GM19023 (cell line): ENCODE data around the gene RFX1.

ENCODE experiments used
- ATAC-seq: cut with Tn5 transposase; IDR thresholded peaks from one replicate; pipeline ENCODE4 v1.9.1; 2021; ENCODE audit warnings: mild to moderate bottlenecking, moderate library complexity; ENCODE audit not compliant: unreplicated experiment

RFX1 gene

DNA sequence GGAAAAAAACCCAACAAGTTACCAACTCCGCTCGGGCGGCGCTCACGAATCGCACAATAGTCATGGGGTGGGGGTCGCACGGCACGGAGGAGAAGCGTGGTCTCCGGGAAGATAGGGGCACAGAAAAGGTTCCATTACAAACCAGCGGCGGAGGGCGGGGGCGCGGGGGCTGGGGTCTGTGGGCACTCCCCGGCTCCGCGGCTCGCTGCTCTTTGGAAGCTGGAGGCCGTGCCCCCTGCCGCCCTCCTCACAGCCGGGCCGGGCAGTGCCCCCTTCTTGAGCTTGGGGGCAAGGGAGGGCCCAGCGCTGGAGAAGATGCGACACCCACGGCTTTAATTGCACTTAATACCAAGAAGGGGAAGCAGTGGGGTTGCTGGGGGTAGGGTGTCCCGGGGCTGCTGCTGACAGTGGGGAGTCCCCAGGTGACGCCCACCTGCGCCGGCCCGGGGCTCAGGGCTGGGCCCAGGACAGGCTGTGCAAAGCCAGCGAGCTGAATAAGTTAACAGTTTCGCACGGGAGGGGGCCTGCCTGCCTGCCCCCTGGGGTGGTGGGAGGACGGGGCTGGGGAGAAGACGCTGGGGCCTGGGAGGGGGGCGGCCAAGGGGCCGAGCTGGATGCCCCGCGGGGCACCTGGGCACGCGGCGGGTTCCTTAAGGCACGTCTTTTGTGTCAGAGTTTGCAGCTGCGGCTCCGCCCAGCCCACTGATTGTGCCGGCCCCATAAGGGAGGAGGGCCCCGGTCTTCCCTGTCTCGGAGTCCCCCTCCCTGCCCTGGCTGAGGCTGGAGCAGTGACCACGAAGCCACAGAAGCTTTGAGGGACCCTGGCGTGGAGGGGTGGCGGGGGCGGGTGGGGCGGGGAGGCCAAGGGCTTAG lies 44.1 kb downstream of the RFX1 start:
- ATAC-seq: no peak

DNA sequence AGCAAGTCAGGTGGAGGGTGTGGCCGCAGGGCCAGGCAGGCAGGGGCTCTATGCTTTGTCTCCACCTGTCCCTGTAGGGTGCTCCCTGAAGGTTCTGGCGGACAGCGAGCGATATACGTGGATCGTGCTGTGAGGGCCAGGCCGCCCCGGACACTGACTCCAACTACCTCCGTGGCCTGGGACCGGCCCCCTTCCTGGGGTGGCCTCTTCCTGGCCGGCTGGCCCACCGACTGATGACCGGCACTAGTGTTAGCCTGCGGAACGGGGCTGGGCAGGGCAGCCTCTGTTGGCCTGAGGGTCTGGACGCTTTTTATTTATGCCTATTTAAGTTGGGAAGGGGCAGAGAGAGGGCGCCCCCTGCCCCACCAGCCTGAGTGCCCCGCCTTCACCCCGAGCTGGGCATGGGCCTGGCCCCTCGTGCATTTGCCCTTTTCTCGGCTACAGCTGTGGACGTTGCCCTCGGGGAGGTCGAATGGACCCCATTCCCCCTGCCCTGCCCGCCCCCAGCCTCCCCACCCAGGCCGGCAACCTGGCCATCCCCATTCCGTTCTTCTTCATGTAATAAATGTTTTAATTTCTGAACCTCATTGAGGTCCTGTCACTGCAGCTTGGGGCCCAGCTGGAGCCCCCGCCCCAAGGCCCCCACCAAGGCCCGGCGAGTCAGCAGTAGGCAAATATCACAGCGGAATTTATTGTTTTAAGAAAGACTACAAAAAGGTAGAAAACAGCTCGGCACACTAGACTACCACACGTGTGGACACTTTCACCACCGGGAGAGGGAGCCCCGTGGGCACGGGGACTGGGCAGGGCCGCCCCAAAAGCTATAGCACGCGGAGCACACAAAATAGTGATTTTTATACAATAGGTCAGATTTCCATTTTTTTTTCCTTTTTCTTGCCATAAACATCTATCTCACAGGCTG lies 45.0 kb downstream of the RFX1 start:
- no peak for ATAC-seq

DNA sequence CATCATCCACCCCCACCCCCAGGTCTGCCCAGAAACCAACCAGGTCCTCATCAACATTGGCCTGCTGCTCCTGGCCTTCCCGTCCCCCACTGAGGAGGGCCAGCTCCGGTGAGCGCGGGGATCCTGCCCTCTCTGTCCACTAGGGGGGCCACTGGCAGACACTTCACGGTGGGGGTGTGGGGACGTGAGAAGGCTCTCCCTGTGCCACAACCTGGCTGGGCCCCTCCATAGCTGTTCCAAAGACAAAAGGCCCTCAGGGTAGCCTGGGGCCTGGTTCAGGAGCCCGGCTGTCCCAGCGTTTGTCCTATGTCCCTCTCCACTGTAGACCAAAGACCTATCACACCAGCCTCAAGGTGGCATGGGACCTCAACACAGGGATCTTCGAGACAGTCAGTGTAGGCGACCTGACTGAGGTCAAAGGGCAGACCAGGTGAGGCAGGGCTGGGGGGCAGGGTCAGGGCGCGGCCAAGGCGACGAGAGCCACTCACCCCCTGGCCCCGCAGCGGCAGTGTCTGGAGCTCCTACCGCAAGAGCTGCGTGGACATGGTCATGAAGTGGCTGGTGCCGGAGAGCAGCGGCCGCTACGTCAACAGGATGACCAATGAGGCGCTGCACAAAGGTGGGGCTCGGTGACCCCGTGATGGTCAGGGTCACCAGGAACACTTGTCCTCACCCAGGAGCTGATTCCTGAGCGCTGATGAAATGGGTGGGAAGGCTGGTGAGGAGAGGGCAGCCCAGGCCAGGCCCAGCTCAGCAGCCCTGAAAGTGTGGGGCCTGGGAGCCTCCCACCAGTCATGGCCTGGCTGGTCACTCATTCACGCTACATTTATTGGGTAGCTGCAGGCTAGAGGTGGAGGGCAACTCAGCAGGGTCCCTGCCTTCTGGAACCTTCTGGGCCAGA lies 45.9 kb downstream of the RFX1 start:
- no peak for ATAC-seq

DNA sequence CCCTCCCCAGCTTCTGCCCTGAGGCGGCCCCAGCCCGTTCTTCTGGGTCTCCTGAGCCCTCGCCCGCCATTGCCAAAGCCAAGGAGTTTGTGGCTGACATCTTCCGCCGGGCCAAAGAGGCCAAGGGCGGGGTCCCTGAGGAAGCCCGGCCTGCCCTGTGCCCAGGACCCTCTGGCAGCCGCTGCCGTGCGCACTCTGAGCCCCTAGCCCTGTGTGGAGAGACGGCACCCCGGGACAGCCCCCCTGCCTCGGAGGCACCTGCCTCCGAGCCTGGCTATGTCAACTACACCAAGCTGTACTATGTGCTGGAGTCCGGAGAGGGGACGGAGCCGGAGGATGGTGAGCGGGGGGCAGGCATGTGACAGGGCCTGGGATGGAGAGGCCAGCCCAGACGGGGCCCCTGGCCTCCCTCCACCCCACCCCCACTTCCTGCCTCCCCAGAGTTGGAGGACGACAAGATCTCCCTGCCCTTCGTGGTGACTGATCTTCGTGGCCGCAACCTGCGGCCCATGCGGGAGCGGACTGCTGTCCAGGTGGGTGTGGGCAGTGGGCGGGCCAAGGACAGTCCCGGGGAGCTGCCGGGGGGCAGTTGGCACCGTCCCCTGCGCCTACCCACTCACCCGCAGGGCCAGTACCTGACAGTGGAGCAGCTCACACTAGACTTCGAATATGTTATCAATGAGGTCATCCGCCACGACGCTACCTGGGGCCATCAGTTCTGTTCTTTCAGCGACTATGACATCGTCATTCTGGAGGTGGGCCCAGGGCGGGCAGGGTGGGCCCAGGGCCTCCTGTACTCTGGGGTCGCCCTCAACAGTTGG lies 46.8 kb downstream of the RFX1 start:
- no peak for ATAC-seq

DNA sequence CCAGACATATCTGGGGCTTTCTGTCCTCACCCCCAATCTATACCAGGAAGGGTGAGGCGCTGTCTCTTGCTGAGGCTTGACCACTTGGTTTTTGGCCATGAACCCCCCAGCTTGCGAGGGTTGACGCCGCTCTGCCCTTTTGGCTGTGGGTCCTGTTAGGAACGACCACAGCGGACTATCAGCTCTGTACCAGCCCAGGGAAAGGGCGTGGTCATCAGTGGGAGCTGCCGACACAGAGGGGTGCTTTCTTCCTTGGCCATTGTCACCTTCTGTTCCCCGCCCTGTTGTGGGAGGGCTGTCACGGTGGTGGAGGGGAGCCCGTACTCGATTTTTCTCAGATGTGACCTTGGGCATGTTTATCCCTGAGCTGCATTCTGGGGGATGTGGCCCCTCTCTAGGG lies 48.1 kb downstream of the RFX1 start:
- ATAC-seq: no peak

DNA sequence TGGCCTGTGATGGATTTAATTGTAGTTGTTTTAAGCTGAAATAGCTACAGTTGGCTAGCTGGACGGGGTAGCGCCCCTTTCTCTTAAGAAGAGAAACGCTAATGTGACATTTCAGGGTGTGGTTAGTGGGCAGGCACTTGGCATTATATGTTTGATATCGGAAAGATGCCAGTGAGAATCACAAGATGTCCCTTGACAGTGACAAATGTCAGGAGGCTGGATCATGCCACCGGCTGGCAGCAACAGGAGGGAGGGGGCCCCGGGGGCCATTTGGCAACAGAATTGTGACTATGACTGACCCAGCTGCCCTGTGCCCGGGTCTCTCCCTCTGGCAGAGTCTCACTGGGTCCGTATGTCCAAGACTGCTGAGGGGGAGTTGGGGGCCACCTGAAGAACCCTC lies 49.1 kb downstream of the RFX1 start:
- ATAC-seq: no peak

DNA sequence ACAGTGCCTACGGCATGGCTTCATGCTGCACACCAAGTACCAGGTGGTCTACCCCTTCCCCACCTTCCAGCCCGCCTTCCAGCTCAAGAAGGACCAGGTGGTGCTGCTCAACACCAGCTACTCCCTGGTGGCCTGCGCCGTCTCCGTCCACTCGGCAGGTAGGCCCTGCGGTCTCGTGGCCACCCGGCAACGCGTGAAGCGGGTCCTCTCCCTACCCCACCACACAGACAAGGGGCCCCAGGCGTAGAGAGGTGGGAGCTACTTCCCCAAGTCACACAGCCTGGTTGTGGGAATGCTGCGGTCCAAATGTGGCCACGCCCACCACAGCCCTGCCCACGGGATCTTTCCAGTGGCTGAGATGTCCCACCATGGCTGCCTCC lies 49.8 kb downstream of the RFX1 start:
- ATAC-seq: no peak

DNA sequence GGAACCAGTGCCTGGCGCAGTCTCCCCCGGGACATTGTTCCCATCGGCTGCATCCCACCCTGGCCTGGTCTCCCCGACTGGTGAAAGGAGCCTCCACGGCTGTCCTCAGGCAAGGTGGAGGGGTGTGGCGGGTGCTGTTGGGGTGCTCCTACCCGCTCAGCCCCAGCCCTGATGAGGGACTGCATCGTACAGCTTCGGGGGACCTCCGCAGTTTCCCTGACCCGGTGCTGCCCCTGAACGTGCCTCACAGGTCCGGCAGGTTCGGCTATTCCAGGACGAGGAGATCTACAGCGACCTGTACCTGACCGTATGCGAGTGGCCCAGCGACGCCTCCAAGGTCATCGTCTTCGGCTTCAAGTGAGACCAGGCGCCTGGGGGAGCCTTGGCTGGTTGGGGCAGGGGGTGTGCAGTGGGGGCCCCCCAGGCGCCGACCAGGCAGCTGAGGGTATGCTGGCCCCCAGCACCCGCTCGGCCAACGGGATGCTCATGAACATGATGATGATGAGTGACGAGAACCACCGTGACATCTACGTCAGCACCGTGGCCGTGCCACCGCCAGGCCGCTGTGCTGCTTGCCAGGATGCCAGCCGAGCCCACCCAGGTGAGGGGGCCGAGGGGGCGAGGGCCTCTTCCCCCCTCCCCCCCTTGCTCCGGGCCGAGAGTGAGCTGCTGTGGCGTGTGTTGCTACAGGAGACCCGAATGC lies 50.3 kb downstream of the RFX1 start:
- ATAC-seq: no peak

DNA sequence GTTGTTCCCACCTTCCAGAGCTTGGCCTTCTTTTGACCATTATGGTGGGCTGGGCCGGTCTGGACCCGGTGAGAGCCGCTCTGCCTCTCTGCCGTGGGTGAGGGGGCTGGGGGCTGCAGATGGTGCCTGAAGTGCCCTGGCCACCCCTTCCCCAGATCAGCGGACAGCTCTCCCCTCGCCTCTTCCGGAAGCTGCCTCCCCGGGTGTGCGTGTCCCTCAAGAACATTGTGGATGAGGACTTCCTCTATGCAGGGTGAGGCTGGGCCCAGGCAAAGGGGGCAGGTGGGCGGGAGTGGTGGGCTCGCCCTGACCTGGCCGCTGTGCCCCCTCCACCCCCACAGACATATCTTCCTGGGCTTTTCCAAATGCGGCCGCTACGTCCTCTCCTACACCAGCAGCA lies 51.9 kb downstream of the RFX1 start:
- no peak for ATAC-seq

DNA sequence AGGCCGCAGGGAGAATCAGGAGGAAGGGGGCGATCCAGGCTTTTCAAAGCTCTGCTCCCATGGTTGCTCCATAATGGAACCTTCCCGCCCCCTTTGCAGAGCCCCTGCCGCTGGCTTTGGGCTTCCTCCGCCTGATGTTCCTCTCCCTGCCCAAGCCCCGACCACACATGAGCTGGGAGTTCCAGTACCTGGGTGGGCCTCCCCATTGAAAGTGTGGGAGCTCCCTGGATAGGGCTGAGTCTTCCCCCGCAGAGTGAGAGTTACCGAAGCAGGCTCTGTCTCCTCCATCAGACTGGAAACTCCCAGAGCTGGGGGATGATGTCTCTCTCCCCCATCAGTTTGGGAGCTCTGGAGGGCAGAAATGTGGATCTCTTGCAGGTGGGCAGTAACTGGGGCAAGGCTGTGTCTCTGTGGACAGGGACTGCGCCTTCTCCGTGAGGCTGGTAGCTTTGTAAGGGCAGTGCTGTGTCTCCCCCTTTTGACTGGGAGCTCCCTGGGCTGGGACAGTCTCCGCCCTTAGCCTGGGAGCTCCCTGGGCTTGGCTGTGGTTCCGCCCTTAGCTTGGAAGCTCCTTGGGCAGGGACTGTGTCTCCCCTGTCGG lies 53.1 kb downstream of the RFX1 start:
- no peak for ATAC-seq

DNA sequence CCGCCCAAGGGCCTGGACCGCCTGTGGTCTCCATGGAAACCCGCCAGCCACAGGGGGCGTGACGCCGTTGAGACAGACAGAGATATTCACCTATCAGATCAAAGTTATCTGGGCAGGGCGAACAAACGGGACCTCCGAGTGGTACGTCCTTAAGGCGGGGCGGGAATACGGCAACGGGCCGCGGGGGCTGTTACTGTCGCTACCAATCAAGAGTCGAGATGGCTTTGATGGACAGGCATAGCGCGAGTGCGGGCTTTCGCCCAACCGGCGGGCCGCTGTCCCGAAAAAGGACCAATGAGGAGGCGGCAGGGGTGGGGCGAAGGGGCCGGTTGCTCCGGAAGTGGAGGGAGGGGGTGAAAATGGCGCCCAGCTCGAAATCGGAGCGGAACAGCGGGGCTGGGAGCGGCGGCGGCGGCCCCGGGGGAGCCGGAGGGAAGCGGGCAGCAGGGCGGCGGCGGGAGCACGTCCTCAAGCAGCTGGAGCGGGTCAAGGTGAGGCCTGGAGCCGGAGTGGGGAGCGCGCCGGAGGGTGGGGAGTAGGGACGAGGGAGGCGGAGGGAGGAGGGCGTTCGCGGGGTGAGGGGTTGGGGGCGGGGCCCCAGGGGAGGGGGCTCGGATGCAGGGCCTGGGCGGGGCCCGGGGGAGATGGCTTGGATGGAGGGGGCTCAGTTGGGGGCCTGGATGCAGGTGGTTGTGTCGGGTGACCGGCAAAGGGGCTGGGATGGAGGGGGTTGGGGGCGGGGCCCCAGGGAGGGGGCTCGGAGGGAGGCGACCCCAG lies 53.8 kb downstream of the RFX1 start, which contains the start of gene DCAF15:
Gene DCAF15 (plus strand): TSS at position 356 of the 777 bp plus-strand sequence. CDS start 4 bp downstream, at position 360.
- ATAC-seq: peak; percentile 98

DNA sequence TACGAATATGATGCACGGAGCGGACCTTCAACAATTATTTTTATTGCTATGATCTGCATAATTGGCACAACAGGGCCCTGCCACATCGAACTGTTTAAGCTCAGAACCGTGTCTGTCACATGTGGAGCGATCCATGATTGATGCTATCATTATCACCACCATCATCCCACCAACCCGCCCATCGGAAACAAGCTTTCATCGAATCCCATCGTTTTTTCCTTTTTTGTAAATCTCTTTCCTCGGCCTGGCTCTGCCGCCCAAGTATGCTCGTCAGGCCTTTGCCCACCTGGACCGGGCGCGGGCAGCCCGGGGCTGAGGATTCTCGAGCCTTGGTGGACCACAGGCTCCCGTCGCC lies 54.3 kb downstream of the RFX1 start:
- peak; percentile 2 for ATAC-seq

DNA sequence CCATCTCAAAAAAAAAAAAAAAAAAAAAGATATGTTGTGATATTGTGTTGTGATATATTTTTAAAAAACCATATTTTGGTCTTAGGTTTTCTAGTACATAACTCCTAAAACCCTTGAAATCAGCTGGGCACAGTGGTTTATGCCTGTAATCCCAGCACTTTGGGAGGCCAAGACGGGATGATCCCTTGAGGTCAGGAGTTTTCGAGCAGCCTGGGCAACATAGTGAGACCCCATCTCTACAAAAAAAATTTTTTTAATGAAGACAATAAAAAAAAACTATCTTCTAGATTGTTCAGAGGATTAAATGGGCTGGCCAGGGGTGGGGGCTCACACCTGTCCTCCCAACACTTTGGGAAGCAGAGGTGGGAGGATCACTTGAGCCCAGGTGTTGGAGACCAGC lies 55.1 kb downstream of the RFX1 start:
- no peak for ATAC-seq

DNA sequence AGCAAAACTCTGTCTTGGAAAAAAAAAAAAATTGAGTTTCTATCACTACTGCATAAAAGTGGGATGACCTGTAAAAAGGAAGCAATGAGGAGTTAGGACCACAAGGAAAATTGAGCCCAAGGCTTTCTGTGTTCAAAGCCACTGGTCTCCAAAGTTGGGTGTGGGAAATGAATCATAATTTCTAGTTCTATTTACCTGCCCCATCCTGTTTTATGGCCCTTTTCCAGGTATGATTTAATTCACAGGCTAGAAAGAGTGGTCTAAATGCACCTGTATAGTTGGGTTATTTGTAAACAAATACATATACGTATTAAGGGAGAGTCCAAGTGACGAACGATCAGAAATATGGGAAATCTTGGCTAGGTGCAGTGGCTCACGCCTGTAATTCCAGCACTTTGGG lies 59.7 kb downstream of the RFX1 start:
- ATAC-seq: no peak

DNA sequence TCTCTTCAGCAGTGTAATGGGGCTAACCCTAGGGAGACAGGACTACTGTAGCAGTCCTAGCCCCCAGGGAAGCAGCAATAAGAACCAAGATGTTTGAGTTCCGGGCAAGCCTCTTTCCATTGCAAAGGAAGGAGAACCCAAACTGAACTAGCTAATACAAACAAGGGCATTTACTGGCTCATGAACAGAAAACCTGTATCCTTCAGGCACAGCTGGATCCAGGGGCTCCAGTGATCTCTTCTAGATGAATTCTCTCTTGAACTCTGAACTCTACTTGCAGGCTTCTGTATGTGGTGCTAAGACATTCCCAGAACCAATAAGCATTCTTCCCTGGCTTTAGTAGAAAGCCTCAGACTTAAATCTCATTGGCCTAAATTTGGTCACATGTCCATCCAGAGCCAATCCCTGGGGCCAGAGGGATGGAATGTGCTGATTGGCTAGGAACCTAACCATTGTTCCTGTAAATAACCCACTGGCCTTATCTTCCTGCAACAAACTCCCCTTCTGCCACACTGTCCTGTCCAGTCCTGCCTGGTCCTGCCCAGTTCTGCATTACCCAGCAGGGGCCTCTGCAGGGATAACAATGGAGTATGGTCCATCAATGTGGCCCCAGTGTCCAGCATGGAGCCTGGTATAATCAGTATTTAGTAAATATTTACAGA lies 64.0 kb downstream of the RFX1 start:
- no peak for ATAC-seq

DNA sequence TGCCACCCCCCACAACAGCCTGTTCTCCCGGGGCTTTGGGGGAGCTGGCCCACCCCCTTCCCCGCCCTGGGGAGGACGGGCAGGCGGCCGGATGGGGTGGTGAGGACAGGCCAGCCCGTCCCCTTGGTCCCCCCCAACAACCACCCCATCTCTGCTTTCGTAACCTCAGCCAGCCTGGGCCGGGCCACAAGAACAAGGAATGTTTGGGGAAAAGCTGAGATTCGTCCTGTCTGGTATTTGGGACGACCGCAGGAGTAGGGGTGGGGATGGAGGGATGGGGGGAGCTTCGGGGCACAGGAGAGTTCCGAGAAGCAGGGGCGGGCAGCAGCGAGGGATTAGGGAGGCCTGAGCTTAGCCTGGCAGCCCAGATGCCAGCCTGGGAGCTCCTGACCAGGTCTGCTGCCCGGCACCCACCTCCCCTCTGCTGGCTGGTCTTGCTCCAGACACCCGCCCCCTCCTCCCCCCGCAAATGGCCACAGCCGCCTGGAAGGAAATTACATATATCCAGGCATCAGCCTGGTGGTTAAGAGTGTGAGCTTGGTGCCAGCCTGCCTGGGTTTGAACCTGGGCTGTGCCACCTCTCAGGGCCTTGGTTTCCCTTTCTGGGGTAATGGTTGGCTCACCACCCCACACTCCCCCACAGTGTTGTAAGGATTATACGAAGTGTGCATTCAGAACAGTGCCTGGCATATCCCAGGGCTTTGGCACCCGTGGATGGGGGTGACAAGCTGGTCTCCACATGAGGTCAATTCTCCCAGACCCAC lies 67.6 kb downstream of the RFX1 start, which contains the start of gene PODNL1:
Gene PODNL1 (minus strand): TSS at position 117 of the 764 bp plus-strand sequence. CDS start 236 bp downstream, outside the sequence.
- no peak for ATAC-seq
